ENCODE results near the gene CLDND1. TPM values are rescaled to one million over a fixed set of nuclear protein-coding genes. Genes with fewer than 3 reads are reported as not detected.

Gene CLDND1
- total and polyA plus RNA-seq, 9 donors = 75.3 to 155 (median 93.4) TPM

- no peak overlapping the region for H3K27ac ChIP-seq
- TF ChIP-seq, protein P1, sequence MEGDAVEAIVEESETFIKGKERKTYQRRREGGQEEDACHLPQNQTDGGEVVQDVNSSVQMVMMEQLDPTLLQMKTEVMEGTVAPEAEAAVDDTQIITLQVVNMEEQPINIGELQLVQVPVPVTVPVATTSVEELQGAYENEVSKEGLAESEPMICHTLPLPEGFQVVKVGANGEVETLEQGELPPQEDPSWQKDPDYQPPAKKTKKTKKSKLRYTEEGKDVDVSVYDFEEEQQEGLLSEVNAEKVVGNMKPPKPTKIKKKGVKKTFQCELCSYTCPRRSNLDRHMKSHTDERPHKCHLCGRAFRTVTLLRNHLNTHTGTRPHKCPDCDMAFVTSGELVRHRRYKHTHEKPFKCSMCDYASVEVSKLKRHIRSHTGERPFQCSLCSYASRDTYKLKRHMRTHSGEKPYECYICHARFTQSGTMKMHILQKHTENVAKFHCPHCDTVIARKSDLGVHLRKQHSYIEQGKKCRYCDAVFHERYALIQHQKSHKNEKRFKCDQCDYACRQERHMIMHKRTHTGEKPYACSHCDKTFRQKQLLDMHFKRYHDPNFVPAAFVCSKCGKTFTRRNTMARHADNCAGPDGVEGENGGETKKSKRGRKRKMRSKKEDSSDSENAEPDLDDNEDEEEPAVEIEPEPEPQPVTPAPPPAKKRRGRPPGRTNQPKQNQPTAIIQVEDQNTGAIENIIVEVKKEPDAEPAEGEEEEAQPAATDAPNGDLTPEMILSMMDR (IDR thresholded peaks at IDR 0.05) = no peak
- no peak for TF ChIP-seq POLR2A (IDR thresholded peaks at IDR 0.05)
- no peak for TF ChIP-seq EP300 (IDR thresholded peaks at IDR 0.05)
Measured at GRCh38 chr3:98555025-98555379, 32.3 kb upstream of the CLDND1 start.

GRCh38 chr3:98554580-98554979 is 31.9 kb upstream of the CLDND1 start:
- Histone ChIP-seq H3K27ac (no peak overlapping the region), H3K4me1 (ENCODE audit: insufficient read depth) (no peaks in the 10 kb centered on the region), H3K4me3 (no peak overlapping the region), H3K36me3 (no peaks in the 10 kb centered on the region), H3K27me3 (no peaks in the 10 kb centered on the region), H3K9me3 (no peaks in the 10 kb centered on the region)
- 78 to 88% (median 87%) methylated on average over 2 of the region's 2 CpGs for WGBS, 3 donors
- TF ChIP-seq, protein P1 (IDR thresholded peaks at IDR 0.05) = no peak
- TF ChIP-seq EP300 (IDR thresholded peaks at IDR 0.05) = no peak
- TF ChIP-seq POLR2A (IDR thresholded peaks at IDR 0.05) = no peak
- DNase-seq = no peak
- intact Hi-C loops (cut with DNase I) = no loop called here

More at GRCh38 chr3:98555025-98555379, 32.3 kb upstream of the CLDND1 start:
- Histone ChIP-seq H3K4me3 (no peak overlapping the region), H3K36me3 (no peaks in the 10 kb centered on the region), H3K27me3 (no peaks in the 10 kb centered on the region), H3K9me3 (no peaks in the 10 kb centered on the region), H3K4me1 (ENCODE audit: insufficient read depth) (no peaks in the 10 kb centered on the region)
- intact Hi-C loops (cut with DNase I) = no loop called here
- DNase-seq = no peak
- whole genome bisulfite sequencing, 3 donors = 56 to 84% (median 56%) methylated on average over 4 of the region's 4 CpGs

- Histone ChIP-seq H3K4me3 (no peak overlapping the region), H3K4me1 (ENCODE audit: insufficient read depth) (no peaks in the 10 kb centered on the region), H3K9me3 (no peaks in the 10 kb centered on the region), H3K27ac (no peak overlapping the region), H3K36me3 (no peaks in the 10 kb centered on the region), H3K27me3 (no peaks in the 10 kb centered on the region)
- TF ChIP-seq, protein P1 (IDR thresholded peaks at IDR 0.05) = no peak
- TF ChIP-seq EP300 (IDR thresholded peaks at IDR 0.05) (no peak), POLR2A (IDR thresholded peaks at IDR 0.05) (no peak)
- intact Hi-C loops (cut with DNase I) = no loop called here
- no peak for DNase-seq
- WGBS, 3 donors = 71 to 83% (median 76%) methylated on average over 2 of the region's 2 CpGs
Measured at GRCh38 chr3:98553753-98554152, 31.1 kb upstream of the CLDND1 start.

GRCh38 chr3:98553021-98553563 is 30.4 kb upstream of the CLDND1 start:
- no peak for TF ChIP-seq POLR2A (IDR thresholded peaks at IDR 0.05)
- TF ChIP-seq, protein P1 (IDR thresholded peaks at IDR 0.05) = no peak
- no peak for TF ChIP-seq EP300 (IDR thresholded peaks at IDR 0.05)
- Histone ChIP-seq H3K27me3 (no peaks in the 10 kb centered on the region), H3K27ac (no peak overlapping the region), H3K36me3 (no peaks in the 10 kb centered on the region), H3K4me1 (ENCODE audit: insufficient read depth) (no peaks in the 10 kb centered on the region), H3K9me3 (no peaks in the 10 kb centered on the region), H3K4me3 (no peak overlapping the region)
- 67 to 74% (median 71%) methylated on average over 6 of the region's 6 CpGs for WGBS, 3 donors
- intact Hi-C loops (cut with DNase I) = no loop called here
- no peak for DNase-seq

Measured in ovary (tissue), 9 donors.